Epidermal melanocyte (primary cell): ENCODE measurements around the gene SGIP1.

Source experiments
- DNase-seq: peaks from one replicate; pipeline ENCODE4 v3.0.0; 2011; ENCODE audit warnings: low spot score; ENCODE audit not compliant: insufficient read length

SGIP1 gene

GRCh38 chr1:66676613-66677298, 142.8 kb downstream of the SGIP1 start:
- no peak for DNase-seq

- no peak for DNase-seq
Measured at GRCh38 chr1:66678146-66678545, 144.2 kb downstream of the SGIP1 start.

- DNase-seq, result no peak
Measured at GRCh38 chr1:66679140-66679539, 145.2 kb downstream of the SGIP1 start.

- no peak for DNase-seq
Measured at GRCh38 chr1:66681686-66682085, 147.7 kb downstream of the SGIP1 start.

GRCh38 chr1:66682106-66682505, 148.2 kb downstream of the SGIP1 start:
- DNase-seq, result no peak

- DNase-seq, result no peak
Measured at GRCh38 chr1:66684353-66684752, 150.4 kb downstream of the SGIP1 start.

- no peak for DNase-seq
Measured at GRCh38 chr1:66685265-66685664, 151.3 kb downstream of the SGIP1 start.

- DNase-seq, result no peak
Measured at GRCh38 chr1:66685670-66686069, 151.7 kb downstream of the SGIP1 start.

- no peak for DNase-seq
Measured at GRCh38 chr1:66686406-66686805, 152.5 kb downstream of the SGIP1 start.

- no peak for DNase-seq
Measured at GRCh38 chr1:66687358-66687757, 153.4 kb downstream of the SGIP1 start.

- no peak for DNase-seq
Measured at GRCh38 chr1:66690666-66691381, 156.9 kb downstream of the SGIP1 start.

GRCh38 chr1:66692681-66693080, 158.7 kb downstream of the SGIP1 start:
- DNase-seq, result no peak

- no peak for DNase-seq
Measured at GRCh38 chr1:66693856-66694255, 159.9 kb downstream of the SGIP1 start.

GRCh38 chr1:66695116-66695515, 161.2 kb downstream of the SGIP1 start:
- no peak for DNase-seq

- no peak for DNase-seq
Measured at GRCh38 chr1:66696771-66697170, 162.8 kb downstream of the SGIP1 start.

- DNase-seq, result no peak
Measured at GRCh38 chr1:66699213-66699612, 165.3 kb downstream of the SGIP1 start.

- DNase-seq, result no peak
Measured at GRCh38 chr1:66704177-66704875, 170.4 kb downstream of the SGIP1 start.

- DNase-seq, result peak; percentile 41
Measured at GRCh38 chr1:66705110-66705509, 171.2 kb downstream of the SGIP1 start.

- DNase-seq, result no peak
Measured at GRCh38 chr1:66711420-66711819, 177.5 kb downstream of the SGIP1 start.

GRCh38 chr1:66712839-66713238, 178.9 kb downstream of the SGIP1 start:
- no peak for DNase-seq

GRCh38 chr1:66723985-66724384, 190.0 kb downstream of the SGIP1 start:
- no peak for DNase-seq

GRCh38 chr1:66725885-66726665, 192.1 kb downstream of the SGIP1 start:
- DNase-seq, result no peak
